DND-41 (cell line): ENCODE results near the gene FAF1.

Experiments
- ATAC-seq: fragments of 200-7000 bp; cut with Tn5 transposase; 3 replicates; pipeline ENCODE4 v1.9.1; 2021; ENCODE audit warnings: low read depth; ENCODE audit not compliant: insufficient read depth
- DNase-seq: peaks from one replicate; pipeline ENCODE4 v3.0.0-alpha.2; 2020
- H2AFZ ChIP-seq: 2 replicates; pipeline ENCODE4 v1.6.0; 2012; ENCODE audit warnings: low read depth, low read length
- H3K27ac ChIP-seq: 2 replicates; pipeline ENCODE4 v1.5.1; 2012; ENCODE audit warnings: low read length, inconsistent platforms
- H3K27me3 ChIP-seq: fragments of 200-600 bp; sonication (generic); 2 replicates; pipeline ENCODE4 v1.6.0; 2012; ENCODE audit warnings: low read length, mild to moderate bottlenecking, inconsistent platforms; ENCODE audit not compliant: insufficient read depth, poor library complexity
- H3K36me3 ChIP-seq: 2 replicates; pipeline ENCODE4 v1.5.1; 2012; ENCODE audit warnings: low read length, inconsistent platforms; ENCODE audit not compliant: insufficient read depth
- H3K4me1 ChIP-seq: 2 replicates; pipeline ENCODE4 v1.5.1; 2012; ENCODE audit warnings: mild to moderate bottlenecking, low read length; ENCODE audit not compliant: insufficient read depth
- H3K4me2 ChIP-seq: 2 replicates; pipeline ENCODE4 v1.6.0; 2012; ENCODE audit warnings: mild to moderate bottlenecking, moderate library complexity, low read length, inconsistent platforms; ENCODE audit not compliant: insufficient read depth
- H3K4me3 ChIP-seq, 2 experiments: fragments of 200-600 bp in 1 of 2; shearing (Covaris generic) in 1 of 2; 2 replicates each; pipeline ENCODE4 v1.5.1; 2012 to 2016; ENCODE audit warnings: inconsistent platforms in 2 of 2, low read length in 2 of 2, mild to moderate bottlenecking in 2 of 2, low read depth in 1 of 2, moderate library complexity in 1 of 2
- H3K79me2 ChIP-seq: 2 replicates; pipeline ENCODE4 v1.6.0; 2012; ENCODE audit warnings: low read length, inconsistent platforms; ENCODE audit not compliant: insufficient read depth
- H3K9ac ChIP-seq: 2 replicates; pipeline ENCODE4 v1.6.0; 2012; ENCODE audit warnings: low read depth, mild to moderate bottlenecking, inconsistent platforms, low read length, moderate library complexity
- H3K9me3 ChIP-seq: 2 replicates; pipeline ENCODE4 v1.5.1; 2012; ENCODE audit warnings: low read length, moderate library complexity, mild to moderate bottlenecking, inconsistent platforms; ENCODE audit not compliant: insufficient read depth, severe bottlenecking
- H4K20me1 ChIP-seq: 2 replicates; pipeline ENCODE4 v1.6.0; 2012; ENCODE audit warnings: low read length; ENCODE audit not compliant: insufficient read depth
- EZH2 ChIP-seq: IDR thresholded peaks from 3 replicates; pipeline ENCODE4 v1.6.1; 2012; ENCODE audit warnings: borderline replicate concordance, low read depth, mild to moderate bottlenecking, moderate library complexity, low read length, inconsistent platforms; ENCODE audit not compliant: severe bottlenecking
- TF ChIP-seq, protein P1 (sequence below): IDR thresholded peaks from 2 replicates; pipeline ENCODE4 v1.5.1; 2012; ENCODE audit warnings: borderline replicate concordance, low read length, moderate library complexity, mild to moderate bottlenecking; ENCODE audit not compliant: poor library complexity, severe bottlenecking; ENCODE audit errors: extremely low read depth

The FAF1 gene

DNA sequence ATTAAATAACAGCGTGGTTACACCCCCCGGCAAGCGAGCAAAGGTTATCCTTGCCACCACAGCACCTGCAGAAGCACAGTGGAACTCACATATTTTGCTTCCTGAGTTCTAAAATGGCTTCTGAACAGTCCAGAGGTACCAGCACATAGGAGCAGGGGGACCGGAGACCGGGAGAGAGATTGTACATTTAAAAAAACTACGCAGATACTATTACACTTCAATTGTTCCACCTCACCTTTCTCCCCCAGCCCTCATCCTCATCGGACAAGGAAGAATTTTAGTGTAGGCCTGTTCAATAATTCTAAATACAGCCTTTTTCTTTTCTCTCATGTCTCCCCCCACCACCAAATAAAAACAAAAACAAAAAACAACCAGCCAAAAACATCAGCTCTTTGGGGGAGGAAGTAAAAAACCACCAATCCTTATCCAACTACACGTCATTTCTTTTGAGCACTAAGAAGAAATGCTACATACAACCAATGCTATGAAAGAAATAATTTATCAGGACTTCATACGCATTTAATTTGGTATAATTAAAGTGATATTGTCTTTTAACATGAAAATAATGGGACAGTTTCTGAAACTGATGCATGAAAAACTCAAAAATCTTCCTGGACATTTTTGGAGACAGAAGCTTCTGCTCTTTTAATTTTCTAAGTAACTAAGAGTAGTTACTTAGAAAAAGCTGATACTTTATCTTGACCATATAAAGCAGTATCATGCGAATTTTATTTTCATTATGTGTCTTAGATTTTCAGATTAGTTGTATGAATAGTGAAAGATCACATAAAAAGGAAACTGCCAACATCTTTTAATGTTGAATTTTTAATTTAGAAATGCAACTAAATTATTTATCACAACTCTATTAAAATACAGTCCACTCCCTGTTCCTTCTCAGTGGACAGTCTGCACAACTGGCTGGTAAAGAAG lies 19.1 kb upstream of the FAF1 start:
- Histone ChIP-seq H3K27me3 (no peaks in the 10 kb centered on the region), H3K4me2 (peak overlapping the region; percentile 62), H3K4me1 (peaks cover 68% of the 10 kb centered on the region), H4K20me1 (peaks cover 7% of the 10 kb centered on the region; the same call in 1 of the 2 replicates), H3K79me2 (peaks cover 100% of the 10 kb centered on the region), H3K27ac (peak overlapping the region; percentile 96), H3K4me3 (peak overlapping the region; percentile 81 to 90), H2AFZ (peak overlapping the region; percentile 51), H3K9me3 (no peaks in the 10 kb centered on the region), H3K36me3 (peaks cover 10% of the 10 kb centered on the region), H3K9ac (peak overlapping the region; percentile 100)
- peak; percentile 78 for ATAC-seq
- peak; percentile 91 for DNase-seq
- TF ChIP-seq EZH2: no peak
- TF ChIP-seq, protein P1, sequence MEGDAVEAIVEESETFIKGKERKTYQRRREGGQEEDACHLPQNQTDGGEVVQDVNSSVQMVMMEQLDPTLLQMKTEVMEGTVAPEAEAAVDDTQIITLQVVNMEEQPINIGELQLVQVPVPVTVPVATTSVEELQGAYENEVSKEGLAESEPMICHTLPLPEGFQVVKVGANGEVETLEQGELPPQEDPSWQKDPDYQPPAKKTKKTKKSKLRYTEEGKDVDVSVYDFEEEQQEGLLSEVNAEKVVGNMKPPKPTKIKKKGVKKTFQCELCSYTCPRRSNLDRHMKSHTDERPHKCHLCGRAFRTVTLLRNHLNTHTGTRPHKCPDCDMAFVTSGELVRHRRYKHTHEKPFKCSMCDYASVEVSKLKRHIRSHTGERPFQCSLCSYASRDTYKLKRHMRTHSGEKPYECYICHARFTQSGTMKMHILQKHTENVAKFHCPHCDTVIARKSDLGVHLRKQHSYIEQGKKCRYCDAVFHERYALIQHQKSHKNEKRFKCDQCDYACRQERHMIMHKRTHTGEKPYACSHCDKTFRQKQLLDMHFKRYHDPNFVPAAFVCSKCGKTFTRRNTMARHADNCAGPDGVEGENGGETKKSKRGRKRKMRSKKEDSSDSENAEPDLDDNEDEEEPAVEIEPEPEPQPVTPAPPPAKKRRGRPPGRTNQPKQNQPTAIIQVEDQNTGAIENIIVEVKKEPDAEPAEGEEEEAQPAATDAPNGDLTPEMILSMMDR: no peak

DNA sequence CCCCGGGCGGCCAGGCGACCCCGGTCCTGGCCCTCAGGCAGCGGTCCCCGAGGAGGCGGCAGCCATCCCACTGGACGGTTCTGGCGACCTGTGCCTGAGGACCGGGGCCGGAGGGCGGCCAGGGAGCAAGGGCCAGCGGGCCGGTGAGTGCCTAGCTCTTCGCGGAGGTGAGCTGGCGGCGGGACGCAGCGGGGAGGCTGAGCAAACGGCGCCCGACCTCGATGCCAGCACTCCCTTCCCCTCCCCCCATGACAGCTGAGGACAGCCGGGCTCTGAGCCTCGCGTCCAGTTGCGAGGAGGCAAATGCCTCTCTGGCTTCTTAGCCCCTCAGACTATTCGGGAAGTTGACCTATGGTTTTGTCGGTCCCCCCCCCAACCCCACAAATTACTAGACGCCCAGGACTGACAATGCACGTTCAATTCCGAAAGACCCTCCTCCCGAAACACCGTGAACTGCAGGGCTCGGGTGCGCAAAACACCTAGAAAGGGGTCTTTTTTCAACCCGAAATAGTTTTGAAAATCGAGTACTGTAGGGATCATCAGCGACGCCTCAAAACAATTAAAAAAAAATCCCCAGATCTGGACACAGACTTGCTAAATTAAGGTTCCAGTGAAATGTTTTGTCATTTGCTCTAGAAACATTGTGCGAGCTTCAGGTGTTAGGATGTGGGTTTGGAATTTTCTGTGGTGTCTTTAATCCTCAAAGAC lies 18.2 kb upstream of the FAF1 start:
- Histone ChIP-seq H3K36me3 (peaks cover 18% of the 10 kb centered on the region), H3K27ac (peak overlapping the region; percentile 96), H3K9me3 (no peaks in the 10 kb centered on the region), H3K9ac (peak overlapping the region; percentile 100), H4K20me1 (peaks cover 1% of the 10 kb centered on the region; the same call in 1 of the 2 replicates), H2AFZ (peak overlapping the region; percentile 65), H3K4me3 (peak overlapping the region; percentile 81 to 90), H3K79me2 (peaks cover 100% of the 10 kb centered on the region), H3K4me2 (peak overlapping the region; percentile 62), H3K27me3 (no peaks in the 10 kb centered on the region), H3K4me1 (peaks cover 68% of the 10 kb centered on the region)
- ATAC-seq: peak; percentile 16
- TF ChIP-seq EZH2: no peak
- TF ChIP-seq, protein P1: peak; percentile 4
- peak; percentile 66 for DNase-seq

DNA sequence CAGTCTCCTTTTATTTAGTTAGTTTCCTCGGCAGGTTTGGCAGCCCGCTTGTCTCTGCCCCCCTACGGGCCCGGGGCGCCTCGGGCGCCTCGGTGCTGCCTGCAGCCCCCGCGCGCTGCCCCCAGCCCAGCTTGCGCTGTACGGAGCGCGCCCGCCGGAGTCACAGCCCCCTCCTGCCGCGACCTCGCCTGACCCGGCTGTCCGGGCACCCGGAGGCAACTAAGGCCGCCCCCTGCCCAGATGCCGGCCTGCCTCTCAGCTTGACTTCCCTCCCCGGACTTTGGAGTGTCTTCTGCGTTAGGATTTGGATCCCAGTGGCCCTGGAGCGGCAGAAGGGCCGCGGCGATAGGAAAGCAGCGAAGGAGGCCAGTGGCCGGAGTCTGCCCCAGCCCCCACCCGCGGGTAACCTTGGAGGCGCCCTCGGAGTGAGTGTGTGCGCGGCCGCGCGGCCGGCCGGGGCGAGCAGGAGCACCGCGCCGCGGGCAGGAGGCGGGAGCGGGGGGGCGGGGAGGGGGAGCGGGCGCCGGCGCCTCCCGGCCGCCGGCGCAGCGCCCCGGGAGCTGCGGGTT lies 17.6 kb upstream of the FAF1 start:
- no peaks in the 10 kb centered on the region for H3K9me3 ChIP-seq
- no peaks in the 10 kb centered on the region for H3K27me3 ChIP-seq
- no peak for DNase-seq
- H3K27ac ChIP-seq: peak overlapping the region; percentile 96
- peaks cover 22% of the 10 kb centered on the region for H3K36me3 ChIP-seq
- H2AFZ ChIP-seq: peak overlapping the region; percentile 65
- peaks cover 68% of the 10 kb centered on the region for H3K4me1 ChIP-seq
- peaks cover 100% of the 10 kb centered on the region for H3K79me2 ChIP-seq
- TF ChIP-seq EZH2: no peak
- TF ChIP-seq, protein P1: no peak
- H4K20me1 ChIP-seq: no peaks in the 10 kb centered on the region
- peak overlapping the region; percentile 100 for H3K9ac ChIP-seq
- peak overlapping the region; percentile 62 for H3K4me2 ChIP-seq
- ATAC-seq: peak; percentile 28
- peak overlapping the region; percentile 81 to 90 for H3K4me3 ChIP-seq
